Stimulated activated CD4-positive, alpha-beta T cell treated with anti-CD3 and anti-CD28 coated beads, Interleukin-4, amount 100 ng/mL, for 4 hours (primary cell): ENCODE measurements around the gene STX18.
"Not testable (repeated sequence)": the region's sequence is repeated elsewhere in the genome, so short reads cannot be mapped to it uniquely, and the experiment has no call there.

Experiments
- DNase-seq, 2 experiments: peaks; one replicate each; pipeline ENCODE4 v3.0.0-alpha.2; 2020

The STX18 gene

DNA sequence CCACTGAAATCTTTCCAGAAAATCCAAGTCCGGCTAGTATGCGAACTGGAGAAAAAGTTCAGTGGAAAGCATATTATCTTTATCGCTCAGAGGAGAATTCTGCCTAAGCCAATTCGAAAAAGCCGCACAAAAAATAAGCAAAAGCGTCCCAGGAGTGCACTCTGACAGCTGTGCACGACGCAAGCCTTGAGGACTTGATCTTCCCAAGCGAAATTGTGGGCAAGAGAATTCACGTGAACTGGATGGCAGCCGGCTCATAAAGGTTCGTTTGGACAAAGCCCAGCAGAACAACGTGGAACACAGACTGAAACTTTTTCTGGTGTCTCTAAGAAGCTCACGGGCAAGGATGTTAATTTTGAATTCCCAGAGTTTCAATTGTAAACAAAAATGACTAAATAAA is 34.4 kb downstream of the STX18 start:
- DNase-seq: no peak

GRCh38 chr4:4506961-4507360 is 34.9 kb downstream of the STX18 start:
- no peak for DNase-seq

- not testable (repeated sequence) for DNase-seq
Measured at GRCh38 chr4:4505211-4505610, 36.6 kb downstream of the STX18 start.

GRCh38 chr4:4504783-4505182 is 37.1 kb downstream of the STX18 start:
- DNase-seq: no peak

DNA sequence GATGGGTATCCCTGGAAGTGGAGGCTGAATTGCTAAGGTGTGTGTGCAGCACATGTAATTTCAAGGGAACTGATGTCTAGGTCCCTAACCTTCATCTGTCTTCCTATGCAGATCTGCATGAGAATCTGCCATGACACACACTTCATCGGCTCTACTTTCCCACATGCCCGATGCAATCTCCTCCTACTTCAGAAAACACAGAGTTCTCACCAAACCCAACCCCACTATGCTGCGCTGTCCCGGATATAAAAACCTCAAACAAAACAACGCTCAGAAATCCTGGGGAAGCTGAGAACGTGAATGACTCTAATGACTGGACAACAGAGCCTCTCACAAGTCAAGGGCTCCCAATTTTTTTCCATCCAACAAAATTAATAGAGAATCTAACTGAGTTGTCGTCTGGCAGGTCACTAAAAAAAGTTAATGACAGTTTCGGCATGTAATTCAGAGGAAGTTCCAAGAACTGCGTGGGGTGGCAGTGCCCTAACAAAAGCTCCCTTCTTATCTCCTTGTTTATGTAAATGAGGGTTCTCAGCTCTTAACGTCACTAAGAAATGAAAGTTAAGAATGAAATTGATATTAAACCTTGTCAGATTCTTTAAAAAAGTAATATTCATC is 39.0 kb downstream of the STX18 start:
- peak in 1 of 2 experiments; percentile 7 for DNase-seq

DNA sequence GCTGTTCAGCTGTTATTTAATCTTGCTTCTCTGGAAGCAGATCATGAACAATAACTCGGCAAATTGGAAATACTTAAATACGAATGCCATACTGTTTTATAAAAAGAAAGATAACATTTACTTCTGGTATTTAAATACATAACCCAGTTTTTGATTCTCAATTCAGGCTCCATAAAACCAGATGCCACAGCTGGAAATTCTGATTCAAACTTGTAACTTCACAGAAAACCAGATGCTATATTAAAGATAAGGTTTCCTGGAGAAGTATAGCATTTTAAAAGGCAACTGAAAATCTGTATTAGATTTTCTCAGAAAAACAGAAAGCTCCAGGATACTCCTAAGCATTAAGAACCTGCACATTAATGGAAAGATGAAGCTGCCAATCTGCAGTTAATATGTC is 40.2 kb downstream of the STX18 start:
- DNase-seq: no peak

GRCh38 chr4:4499438-4500123 is 42.3 kb downstream of the STX18 start:
- no peak for DNase-seq

GRCh38 chr4:4496592-4497372 is 45.1 kb downstream of the STX18 start:
- no peak for DNase-seq

GRCh38 chr4:4494882-4495281 is 47.0 kb downstream of the STX18 start:
- no peak for DNase-seq

DNA sequence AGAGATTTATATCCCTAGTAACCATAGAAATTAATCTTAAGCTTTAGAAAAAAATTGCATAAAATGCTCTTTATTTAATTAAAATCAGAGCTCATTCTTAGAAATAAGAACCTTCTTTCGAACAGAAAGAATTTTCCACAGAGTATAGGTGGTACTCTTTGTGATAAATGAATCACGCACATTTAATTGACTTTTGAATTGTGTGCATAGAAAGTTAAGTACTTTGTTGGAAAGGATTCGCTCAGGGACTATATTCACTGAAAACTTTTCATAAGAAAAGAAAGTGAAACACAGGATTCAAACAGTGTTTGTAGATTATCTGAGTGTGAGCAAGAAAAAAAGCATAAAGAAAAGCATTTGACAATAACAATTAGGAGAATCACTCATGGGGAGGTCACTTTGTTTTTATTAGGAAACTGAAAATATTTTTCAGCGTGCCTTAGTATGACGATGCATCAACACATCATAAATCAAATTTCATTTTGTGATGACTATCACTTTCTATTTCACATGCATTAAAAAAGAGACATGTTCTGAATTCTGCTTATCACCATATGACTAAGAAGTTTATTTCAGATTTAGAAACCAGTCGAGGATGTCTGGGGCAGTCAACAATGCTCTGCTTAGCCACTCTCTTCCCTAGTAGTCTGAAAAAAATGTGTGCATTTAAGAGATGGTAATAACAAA is 49.5 kb downstream of the STX18 start:
- no peak for DNase-seq

DNA sequence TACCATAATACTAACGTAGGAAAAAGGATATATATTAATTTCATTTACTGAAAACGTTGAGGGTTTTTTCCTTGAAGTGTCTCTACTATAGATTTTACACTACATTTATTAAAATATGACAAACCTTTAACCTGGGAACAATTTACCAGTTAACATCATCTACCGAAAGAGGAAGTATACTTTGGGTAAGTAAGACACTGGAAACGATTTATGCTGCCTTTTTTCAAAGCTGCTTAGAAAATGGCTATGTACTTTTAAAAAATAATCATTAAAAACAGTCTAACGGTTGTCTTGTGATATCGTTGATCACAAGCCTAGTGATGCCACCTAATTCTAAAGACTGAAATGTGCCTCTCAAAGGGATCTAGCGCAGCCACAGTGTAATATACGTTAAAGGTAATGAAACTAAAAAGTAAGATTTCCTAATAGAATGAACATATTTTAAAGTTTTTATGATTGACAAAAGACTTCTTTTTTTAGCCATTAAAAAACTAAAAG is 50.4 kb downstream of the STX18 start:
- no peak for DNase-seq

DNA sequence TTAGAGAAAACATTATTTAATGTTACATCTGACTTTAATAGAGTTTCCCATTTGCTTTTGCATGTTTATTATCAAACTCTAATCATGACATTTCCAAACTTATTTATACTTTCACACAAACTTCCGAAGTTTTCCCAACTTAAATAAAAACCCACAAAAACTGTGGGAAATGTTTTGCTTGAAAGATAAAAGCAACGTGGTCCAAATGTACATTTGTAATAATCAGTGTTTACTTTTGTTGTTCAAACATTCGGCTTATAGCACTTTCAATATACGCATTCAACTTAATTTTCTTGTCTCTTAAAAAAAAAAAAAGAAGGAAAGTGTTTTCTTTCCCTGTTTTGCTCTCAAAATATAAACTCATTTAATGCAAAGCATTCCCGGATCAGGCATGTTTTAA is 51.0 kb downstream of the STX18 start:
- no peak for DNase-seq

- no peak for DNase-seq
Measured at GRCh38 chr4:4490041-4490440, 51.8 kb downstream of the STX18 start.

GRCh38 chr4:4488405-4489404 is 53.1 kb downstream of the STX18 start:
- DNase-seq: peak; percentile 56 to 58

DNA sequence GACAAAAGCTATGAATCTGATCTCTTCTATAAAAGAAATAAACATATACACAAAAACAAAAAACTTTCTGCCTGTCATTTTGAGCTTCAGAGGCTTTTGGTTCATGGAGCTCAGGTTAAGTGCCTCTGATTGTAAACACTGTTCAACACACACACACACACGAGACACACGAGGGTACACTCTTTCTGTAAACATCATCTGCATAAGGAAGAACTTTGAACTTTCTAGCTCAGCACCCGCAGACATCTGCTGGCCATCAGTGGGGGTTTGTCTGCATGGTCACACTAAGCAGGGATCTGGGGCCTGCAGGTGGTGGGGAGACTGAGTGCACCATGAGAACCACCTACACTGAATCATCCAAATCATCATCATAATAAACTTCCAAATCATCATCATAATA is 54.9 kb downstream of the STX18 start:
- DNase-seq: no peak

DNA sequence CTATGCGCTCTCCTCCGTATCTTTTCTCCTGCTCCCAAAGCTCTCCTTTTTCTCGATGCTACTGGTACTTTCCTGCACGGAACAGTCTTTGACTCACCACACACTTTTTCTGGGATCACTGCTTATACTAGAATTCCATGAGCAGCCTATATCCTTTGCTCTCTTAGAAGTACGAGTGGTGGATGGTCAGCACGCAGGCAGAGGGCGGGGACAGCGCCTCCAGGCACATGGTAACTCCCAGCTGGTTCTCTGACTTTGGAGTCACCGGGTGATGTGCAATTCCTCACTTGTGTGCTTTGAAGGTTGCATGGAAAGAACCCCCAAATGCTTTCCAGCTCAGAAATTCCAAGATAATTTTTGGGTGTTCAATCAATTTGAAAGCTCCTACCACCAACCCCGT is 56.0 kb downstream of the STX18 start:
- DNase-seq: no peak

GRCh38 chr4:4481399-4481994 is 60.4 kb downstream of the STX18 start:
- DNase-seq: no peak

DNA sequence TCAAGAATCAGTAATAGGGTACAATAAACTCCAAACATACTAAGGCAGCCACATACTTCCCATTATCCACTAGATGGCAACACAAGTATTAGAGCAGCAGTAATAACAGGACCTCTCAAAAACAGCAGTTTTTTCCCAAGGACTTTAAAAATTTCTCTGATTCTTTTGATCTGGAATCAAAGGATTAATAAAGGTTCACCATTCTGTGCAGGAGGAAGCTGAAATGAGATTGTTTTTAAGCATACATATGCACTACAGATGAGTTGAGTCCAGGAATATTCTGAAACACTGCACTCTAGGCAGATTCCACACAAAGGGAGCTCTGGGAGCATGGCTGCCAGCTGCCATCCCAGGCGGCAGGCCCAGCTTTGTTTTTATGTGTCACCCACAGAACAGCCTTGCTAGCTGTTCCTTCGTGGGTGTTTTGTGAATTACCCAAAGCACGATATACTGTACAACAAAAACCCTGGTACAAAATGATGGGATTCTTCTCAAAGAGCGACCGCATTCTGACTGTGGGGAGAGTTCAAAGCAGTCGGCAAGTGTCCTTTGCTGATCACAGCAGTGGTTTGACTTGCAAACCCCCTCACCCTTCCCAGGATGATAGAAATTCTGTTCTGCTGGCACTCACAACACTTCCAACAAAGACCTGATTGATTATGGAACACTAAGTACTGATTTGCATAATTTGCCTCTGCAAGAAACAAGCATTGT is 61.0 kb downstream of the STX18 start:
- DNase-seq: no peak

- no peak for DNase-seq
Measured at GRCh38 chr4:4480205-4480604, 61.6 kb downstream of the STX18 start.

DNA sequence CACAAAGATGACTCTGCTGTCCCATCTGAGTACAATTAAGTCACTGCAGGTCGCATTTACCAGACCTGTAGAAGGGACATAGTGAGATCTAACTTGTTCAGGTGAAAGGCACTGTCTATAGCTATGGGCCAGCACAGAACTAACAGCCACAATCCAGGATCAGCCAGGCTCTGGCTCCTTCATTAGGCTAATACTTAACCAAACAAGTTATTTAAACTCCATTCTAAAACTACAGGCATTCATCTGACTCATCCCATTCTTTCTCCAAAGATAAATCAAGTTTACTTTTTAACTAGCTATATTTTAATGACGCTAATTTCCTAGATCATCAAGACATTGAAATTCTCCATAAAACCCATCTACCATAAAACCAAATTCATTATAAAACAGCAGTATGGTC is 62.5 kb downstream of the STX18 start:
- DNase-seq: no peak

DNA sequence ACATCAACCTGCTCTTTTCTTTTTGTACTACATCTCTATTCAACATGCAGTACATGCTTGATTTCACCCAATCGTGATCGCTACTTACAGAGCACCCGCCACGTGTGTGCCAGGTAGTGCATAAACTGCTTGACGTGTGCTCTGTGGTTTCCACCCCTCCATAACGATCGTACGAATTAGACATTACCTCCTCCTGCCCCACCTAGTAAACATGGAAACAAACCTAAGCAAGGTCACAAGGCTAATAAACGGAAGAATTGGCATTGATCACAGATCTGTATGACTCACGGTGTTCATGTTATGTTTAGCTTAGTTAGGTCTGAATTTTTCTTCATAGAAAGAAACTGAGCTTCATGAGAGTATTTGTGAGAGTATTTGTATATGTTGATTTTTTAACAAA is 64.1 kb downstream of the STX18 start:
- no peak for DNase-seq
